Endothelial cell of umbilical vein (primary cell): ENCODE data around the gene SULF2. TPM values are rescaled to one million over a fixed set of nuclear protein-coding genes. Genes with fewer than 3 reads are reported as not detected.

Source experiments
- BruUV-seq: library from RNA; stranded (reverse); fragments of 400-500 nt; replicated peaks from 2 replicates; lab custom pipeline; 2021; lab: Mats Ljungman, UMichigan
- CTCF ChIA-PET: fragments of 300-600, 350-600 bp; sonication (Branson Sonifier 250); formaldehyde crosslinking; loops from one replicate; lab custom pipeline; 2021; ENCODE audit warnings: antibody characterized with exemption, inconsistent platforms; lab: Charles Lee
- POLR2A ChIA-PET: fragments of 300-600, 350-600 bp; sonication (Branson Sonifier 250); formaldehyde crosslinking; loops from one replicate; lab custom pipeline; 2021; ENCODE audit warnings: antibody characterized with exemption, inconsistent platforms; lab: Charles Lee
- DNase-seq: peaks from one replicate; pipeline ENCODE4 v3.0.0-alpha.2; 2011; ENCODE audit warnings: low read depth, low spot score
- FAIRE-seq: peaks from 2 replicates; lab custom pipeline; 2011; peaks lifted over from hg19 to GRCh38; lab: Jason Lieb, UNC
- H2AFZ ChIP-seq: 2 replicates; pipeline ENCODE4 v1.6.0; 2012; ENCODE audit warnings: low read depth, low read length, control low read depth, inconsistent platforms
- H3K27ac ChIP-seq: 2 replicates; pipeline ENCODE4 v1.5.1; 2011; ENCODE audit warnings: low read depth, mild to moderate bottlenecking, control low read depth, low read length, moderate library complexity; ENCODE audit not compliant: insufficient read depth
- H3K27me3 ChIP-seq, 2 experiments: 2 replicates each; pipeline versions ENCODE4 v1.6.0 to v1.6.1; 2011; ENCODE audit warnings: low read length in 2 of 2, mixed read lengths in 1 of 2; ENCODE audit not compliant: control insufficient read depth in 2 of 2, insufficient read depth in 2 of 2
- H3K36me3 ChIP-seq, 2 experiments: 2 replicates in 1 of 2; 3 replicates in 1 of 2; pipeline ENCODE4 v1.5.1; 2011; ENCODE audit warnings: low read length in 2 of 2, mild to moderate bottlenecking in 1 of 2, moderate library complexity in 1 of 2; ENCODE audit not compliant: control insufficient read depth in 2 of 2, insufficient read depth in 2 of 2; ENCODE audit errors: extremely low read depth in 1 of 2
- H3K4me1 ChIP-seq: 3 replicates; pipeline ENCODE4 v1.5.1; 2011; ENCODE audit warnings: mild to moderate bottlenecking, low read length; ENCODE audit not compliant: control insufficient read depth, insufficient read depth; ENCODE audit errors: extremely low read depth
- H3K4me2 ChIP-seq: 2 replicates; pipeline ENCODE4 v1.6.1; 2011; ENCODE audit warnings: low read length, control low read depth, mixed read lengths; ENCODE audit not compliant: insufficient read depth
- H3K4me3 ChIP-seq, 3 experiments: fragments of 200-600 bp in 1 of 3; sonication (generic), shearing (Covaris generic) in 1 of 3; replicated peaks in 1 of 3; 2 replicates each; pipeline ENCODE4 v1.5.1; 2011 to 2016; ENCODE audit warnings: control low read depth in 3 of 3, low read length in 3 of 3, mild to moderate bottlenecking in 2 of 3, inconsistent platforms in 1 of 3, low read depth in 1 of 3, moderate library complexity in 1 of 3; ENCODE audit not compliant: insufficient read depth in 1 of 3
- H3K79me2 ChIP-seq: 2 replicates; pipeline ENCODE4 v1.6.0; 2012; ENCODE audit warnings: low read length, inconsistent platforms; ENCODE audit not compliant: control insufficient read depth, insufficient read depth
- H3K9ac ChIP-seq: replicated peaks from 2 replicates; pipeline ENCODE3; 2011; ENCODE audit warnings: low read length, control low read depth; ENCODE audit not compliant: insufficient read depth; ENCODE audit errors: extremely low read depth
- H3K9me1 ChIP-seq: replicated peaks from 3 replicates; pipeline ENCODE4 v1.6.0; 2011; ENCODE audit warnings: mild to moderate bottlenecking, low read length; ENCODE audit not compliant: control insufficient read depth, insufficient read depth; ENCODE audit errors: extremely low read depth
- H3K9me3 ChIP-seq: replicated peaks from 2 replicates; pipeline ENCODE4 v1.5.1; 2012; ENCODE audit warnings: low read length, inconsistent platforms; ENCODE audit not compliant: control insufficient read depth, insufficient read depth
- H4K20me1 ChIP-seq: replicated peaks from 2 replicates; pipeline ENCODE3; 2011; ENCODE audit warnings: mild to moderate bottlenecking, low read length; ENCODE audit not compliant: control insufficient read depth, insufficient read depth; ENCODE audit errors: extremely low read depth
- EZH2 ChIP-seq: IDR thresholded peaks from 2 replicates; pipeline ENCODE4 v1.6.1; 2012; ENCODE audit warnings: borderline replicate concordance, low read depth, mild to moderate bottlenecking, moderate library complexity, low read length, inconsistent platforms; ENCODE audit not compliant: severe bottlenecking
- FOS ChIP-seq: IDR thresholded peaks from 2 replicates; pipeline ENCODE4 v1.6.1; 2011; ENCODE audit warnings: mild to moderate bottlenecking, low read length, moderate library complexity, borderline replicate concordance; ENCODE audit not compliant: insufficient read depth
- GATA2 ChIP-seq: IDR thresholded peaks from 2 replicates; pipeline ENCODE4 v1.7.0; 2011; ENCODE audit warnings: low read depth, mild to moderate bottlenecking, moderate library complexity, mixed read lengths, low read length; ENCODE audit not compliant: insufficient read length, insufficient read depth
- JUN ChIP-seq: IDR thresholded peaks from 2 replicates; pipeline ENCODE4 v1.6.1; 2011; ENCODE audit warnings: borderline replicate concordance, low read depth; ENCODE audit not compliant: insufficient read length, insufficient read depth
- MYC ChIP-seq: IDR thresholded peaks from one replicate; pipeline ENCODE4 v1.6.1; 2011; ENCODE audit warnings: mild to moderate bottlenecking, low read depth, low read length
- POLR2A ChIP-seq: IDR thresholded peaks from 2 replicates; pipeline ENCODE4 v1.6.1; 2012; ENCODE audit warnings: low read depth, mild to moderate bottlenecking, control low read depth, low read length
- POLR2AphosphoS5 ChIP-seq: IDR thresholded peaks from 2 replicates; pipeline ENCODE4 v1.6.1; 2012; ENCODE audit warnings: low read depth, mild to moderate bottlenecking, control low read depth, low read length, moderate library complexity; ENCODE audit not compliant: insufficient read depth
- dilution Hi-C: fragments of 300-500 bp; cut with MboI; formaldehyde crosslinking; loops from one replicate; pipeline ENCODE4 v1.15.0; 2019; ENCODE audit warnings: low sequenced_read_pairs; ENCODE audit not compliant: extremely low pct_ligation_motif_present
- intact Hi-C: fragments of 100-400 bp; cut with micrococcal nuclease; formaldehyde crosslinking; loops from one replicate; pipeline ENCODE4 v1.10.0; 2022
- polyA plus RNA-seq, 4 experiments: library from polyadenylated mRNA; depleted of rRNA in 3 of 4; stranded (reverse) in 3 of 4; unstranded in 1 of 4; fragments of >200 nt; gene quantifications; 2 replicates each; pipeline versions ENCODE4 v1.2.1 to v1.2.3, GENCODE V29; 2011 to 2012; ENCODE audit warnings: missing spikeins in 1 of 4
- total RNA-seq: library from RNA; stranded (reverse); gene quantifications from 2 replicates; pipeline ENCODE4 v1.2.3, GENCODE V29; 2021
- TF ChIP-seq, protein P1 (sequence below): IDR thresholded peaks from 2 replicates; pipeline ENCODE4 v1.6.1; 2011; ENCODE audit not compliant: insufficient read depth, insufficient read length
- TF ChIP-seq, protein P2 (sequence below), 2 donors: IDR thresholded peaks; 1 replicate in 1 of 2; 2 replicates in 1 of 2; pipeline ENCODE4 v1.5.1; 2011; ENCODE audit warnings: low read length in 2 of 2, mild to moderate bottlenecking in 2 of 2, moderate library complexity in 2 of 2, control low read depth in 1 of 2, inconsistent platforms in 1 of 2, low read depth in 1 of 2; ENCODE audit not compliant: insufficient read depth in 1 of 2; ENCODE audit errors: extremely low read depth in 1 of 2

SULF2 gene
- total and polyA plus RNA-seq, 2 donors (not counting 3 experiments of a cell fraction or from before 2014, with no cell fraction given): 58.5 to 160 TPM

DNA sequence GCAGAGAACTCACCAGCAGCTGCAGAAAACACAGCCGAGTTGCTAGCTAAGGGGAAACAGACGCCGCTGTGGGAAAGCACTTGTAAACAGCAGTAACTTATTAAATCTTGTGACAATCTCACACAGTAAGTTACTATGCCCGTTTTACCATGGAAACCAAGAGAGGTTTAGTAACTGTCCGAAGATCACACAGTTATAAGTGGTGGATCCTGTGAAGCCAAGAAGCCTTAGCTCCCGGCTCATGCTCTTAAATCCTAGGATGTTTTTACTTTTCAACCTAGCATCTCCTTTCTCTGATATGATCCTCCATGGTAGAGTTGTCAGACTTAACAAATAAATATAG is 1.5 kb upstream of the SULF2 start:
- Histone ChIP-seq H3K79me2 (no peaks in the 10 kb centered on the region), H3K27ac (peak overlapping the region; percentile 22), H3K9me3 (no peaks in the 10 kb centered on the region), H3K36me3 (no peaks in the 10 kb centered on the region), H3K9me1 (no peaks in the 10 kb centered on the region), H4K20me1 (no peaks in the 10 kb centered on the region), H3K4me3 (peak overlapping the region in 1 of 3 experiments; percentile 46), H3K4me1 (peaks cover 22% of the 10 kb centered on the region), H3K4me2 (peak overlapping the region; percentile 87), H3K9ac (no peak overlapping the region), H2AFZ (peak overlapping the region; percentile 44), H3K27me3 (peaks cover 0 to 3% of the 10 kb centered on the region in 2 experiments)
- DNase-seq (no peak), FAIRE-seq (no peak)
- BruUV-seq: no TSS peak
- TF ChIP-seq GATA2 (no peak), POLR2A (no peak), POLR2AphosphoS5 (no peak), EZH2 (no peak), JUN (no peak), FOS (no peak), MYC (no peak)
- TF ChIP-seq, protein P1, sequence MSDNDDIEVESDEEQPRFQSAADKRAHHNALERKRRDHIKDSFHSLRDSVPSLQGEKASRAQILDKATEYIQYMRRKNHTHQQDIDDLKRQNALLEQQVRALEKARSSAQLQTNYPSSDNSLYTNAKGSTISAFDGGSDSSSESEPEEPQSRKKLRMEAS: no peak
- TF ChIP-seq, protein P2, sequence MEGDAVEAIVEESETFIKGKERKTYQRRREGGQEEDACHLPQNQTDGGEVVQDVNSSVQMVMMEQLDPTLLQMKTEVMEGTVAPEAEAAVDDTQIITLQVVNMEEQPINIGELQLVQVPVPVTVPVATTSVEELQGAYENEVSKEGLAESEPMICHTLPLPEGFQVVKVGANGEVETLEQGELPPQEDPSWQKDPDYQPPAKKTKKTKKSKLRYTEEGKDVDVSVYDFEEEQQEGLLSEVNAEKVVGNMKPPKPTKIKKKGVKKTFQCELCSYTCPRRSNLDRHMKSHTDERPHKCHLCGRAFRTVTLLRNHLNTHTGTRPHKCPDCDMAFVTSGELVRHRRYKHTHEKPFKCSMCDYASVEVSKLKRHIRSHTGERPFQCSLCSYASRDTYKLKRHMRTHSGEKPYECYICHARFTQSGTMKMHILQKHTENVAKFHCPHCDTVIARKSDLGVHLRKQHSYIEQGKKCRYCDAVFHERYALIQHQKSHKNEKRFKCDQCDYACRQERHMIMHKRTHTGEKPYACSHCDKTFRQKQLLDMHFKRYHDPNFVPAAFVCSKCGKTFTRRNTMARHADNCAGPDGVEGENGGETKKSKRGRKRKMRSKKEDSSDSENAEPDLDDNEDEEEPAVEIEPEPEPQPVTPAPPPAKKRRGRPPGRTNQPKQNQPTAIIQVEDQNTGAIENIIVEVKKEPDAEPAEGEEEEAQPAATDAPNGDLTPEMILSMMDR (IDR thresholded peaks at IDR 0.05; ENCODE audit: extremely low read depth in 1 of 2, insufficient read depth in 1 of 2, low read depth in 1 of 2, low read length in 2 of 2): no peak
- dilution Hi-C loops (no loop called here), intact Hi-C loops (loop anchor here (1.0 to 5.0 kb wide), 8 partner anchors 13 to 835 kb away; no protein-coding TSS in a partner anchor)
- POLR2A ChIA-PET: interaction anchor here (1.0 kb wide), 1 partner anchor 834 kb away, joined by 3 read pairs; no protein-coding TSS in a partner anchor
- CTCF ChIA-PET: interaction anchor here (0.8 to 2.7 kb wide), 32 partner anchors 9 to 835 kb away, joined by 3 to 87 read pairs (median 5); no protein-coding TSS in a partner anchor
